Stomach (tissue), 9 donors: ENCODE data around the gene HBM. TPM values are rescaled to one million over a fixed set of nuclear protein-coding genes. Genes with fewer than 3 reads are reported as not detected.
"Not testable (repeated sequence)": the region's sequence is repeated elsewhere in the genome, so short reads cannot be mapped to it uniquely, and the experiment has no call there.

Experiments used
- DNase-seq, 2 donors: peaks; one replicate each; pipeline versions ENCODE4 v3.0.0 to v3.0.0-alpha.2; 2013 to 2019
- H3K27ac ChIP-seq, 5 donors: fragments of 200-600 bp in 4 of 5; sonication (generic) in 4 of 5; one replicate each; pipeline ENCODE4 v1.5.1; 2013 to 2019; ENCODE audit warnings: mild to moderate bottlenecking in 1 of 5, moderate library complexity in 1 of 5
- H3K27me3 ChIP-seq, 3 donors: fragments of 200-600 bp; sonication (generic); one replicate each; pipeline ENCODE4 v1.5.1; 2017 to 2019; ENCODE audit warnings: mixed run types in 1 of 3
- H3K36me3 ChIP-seq, 4 donors: fragments of 200-600 bp; sonication (generic); 1 replicate in 3 of 4; 2 replicates in 1 of 4; pipeline ENCODE4 v1.5.1; 2016 to 2019
- H3K4me1 ChIP-seq, 4 donors: fragments of 200-600 bp; sonication (generic); one replicate each; pipeline ENCODE4 v1.5.1; 2016 to 2019
- H3K4me3 ChIP-seq, 4 donors: fragments of 200-600 bp; sonication (generic) in 3 of 4; one replicate each; pipeline ENCODE4 v1.5.1; 2016 to 2019; ENCODE audit warnings: mild to moderate bottlenecking in 1 of 4
- H3K9me3 ChIP-seq, 4 donors: fragments of 200-600 bp; sonication (generic); one replicate each; pipeline ENCODE4 v1.5.1; 2016 to 2019
- CTCF ChIP-seq, 7 experiments: fragments of 450-650 bp in 4 of 7; fragments of 200-600 bp in 3 of 7; sonication (generic) in 3 of 7; IDR thresholded peaks; one replicate each; pipeline ENCODE4 v1.5.1; 2016 to 2019; ENCODE audit warnings: antibody characterized with exemption in 7 of 7, control low read depth in 2 of 7, mild to moderate bottlenecking in 1 of 7
- EP300 ChIP-seq: sonication (generic); formaldehyde crosslinking; IDR thresholded peaks from one replicate; pipeline ENCODE4 v1.6.1; 2017; ENCODE audit warnings: antibody characterized with exemption
- POLR2A ChIP-seq, 4 donors: fragments of 450-650 bp; IDR thresholded peaks; one replicate each; pipeline ENCODE4 v1.6.1; 2016; ENCODE audit warnings: antibody characterized with exemption in 4 of 4, control low read depth in 2 of 4, mild to moderate bottlenecking in 1 of 4, moderate library complexity in 1 of 4
- POLR2AphosphoS5 ChIP-seq, 3 donors: sonication (generic); formaldehyde crosslinking; IDR thresholded peaks; one replicate each; pipeline ENCODE4 v1.6.1; 2016; ENCODE audit warnings: antibody characterized with exemption in 3 of 3
- WGBS, 5 donors: extraction: QIAGEN DNeasy Blood & Tissue Kit in 3 of 5; methylation state at CpG; one replicate each; pipeline versions ENCODE4 v1.1.5 to v1.1.7; 2013 to 2018; 5-methylcytosine and 5-hydroxymethylcytosine counted together
- intact Hi-C: fragments of 100-400 bp; cut with DNase I; formaldehyde crosslinking; loops from one replicate; pipeline ENCODE4 v1.15.1; 2023; ENCODE audit warnings: low total_unique reads
- polyA plus RNA-seq, 3 donors: library from polyadenylated mRNA; stranded (reverse); fragments of 200-250 nt; gene quantifications; one replicate each; pipeline ENCODE4 v1.2.3, GENCODE V29; 2013
- total RNA-seq, 5 donors: library from RNA; depleted of rRNA; stranded (reverse); fragments of >200 nt; gene quantifications; one replicate each; pipeline versions ENCODE4 v1.1.0 to v1.2.3, GENCODE V29; 2014 to 2016
- donor health status: healthy with polysubstance abuse.
- donor health status: Bipolar disorder and iron deficiency.
- donor health status: healthy.

HBM gene
- total and polyA plus RNA-seq, 8 donors, result 10.3 TPM; not detected in 7

GRCh38 chr16:122361-122760 is 43.4 kb upstream of the HBM start:
- Histone ChIP-seq H3K27me3 (no peaks in the 10 kb centered on the region), H3K36me3 (peaks cover 5 to 49% (median 26%) of the 10 kb centered on the region in 4 donors), H3K27ac (no peak overlapping the region), H3K9me3 (no peaks in the 10 kb centered on the region), H3K4me3 (no peak overlapping the region), H3K4me1 (peaks cover 0 to 4% (median 0%) of the 10 kb centered on the region in 4 donors)
- intact Hi-C loops, result no loop called here
- no peak for DNase-seq
- WGBS, 5 donors, result 68 to 84% (median 83%) methylated on average over 1 of the region's 1 CpG
- no peak for TF ChIP-seq POLR2A (IDR thresholded peaks at IDR 0.05)
- TF ChIP-seq POLR2AphosphoS5 (IDR thresholded peaks at IDR 0.05), result no peak
- no peak for TF ChIP-seq CTCF (IDR thresholded peaks at IDR 0.05)
- no peak for TF ChIP-seq EP300

GRCh38 chr16:123558-124350 is 42.0 kb upstream of the HBM start:
- H3K4me3 ChIP-seq, H3K27me3 ChIP-seq, H3K4me1 ChIP-seq, intact Hi-C loops, H3K9me3 ChIP-seq, H3K27ac ChIP-seq, DNase-seq: not testable (repeated sequence)
- peaks cover 5 to 44% (median 25%) of the 10 kb centered on the region in 4 donors for H3K36me3 ChIP-seq
- WGBS, 5 donors, result 83 to 90% (median 87%) methylated on average over 14 to 18 of the region's 19 CpGs

- TF ChIP-seq POLR2AphosphoS5 (IDR thresholded peaks at IDR 0.05) (no peak), EP300 (no peak), CTCF (IDR thresholded peaks at IDR 0.05) (no peak), POLR2A (IDR thresholded peaks at IDR 0.05) (no peak)
- H3K27ac ChIP-seq, result no peak overlapping the region
- intact Hi-C loops, result no loop called here
- no peak overlapping the region for H3K4me3 ChIP-seq
- H3K4me1 ChIP-seq, result no peaks in the 10 kb centered on the region
- no peaks in the 10 kb centered on the region for H3K27me3 ChIP-seq
- 84 to 97% (median 90%) methylated on average over 3 of the region's 3 CpGs for WGBS, 5 donors
- H3K36me3 ChIP-seq, result peaks cover 5 to 34% (median 24%) of the 10 kb centered on the region in 4 donors
- no peak for DNase-seq
- no peaks in the 10 kb centered on the region for H3K9me3 ChIP-seq
These were observed 40.8 kb upstream of the HBM start for GRCh38 chr16:125011-125410.

GRCh38 chr16:129075-129474 is 36.7 kb upstream of the HBM start:
- H3K27ac ChIP-seq, result no peak overlapping the region
- H3K27me3 ChIP-seq, result no peaks in the 10 kb centered on the region
- H3K36me3 ChIP-seq, result peaks cover 0 to 13% (median 10%) of the 10 kb centered on the region in 4 donors
- no peak for TF ChIP-seq CTCF (IDR thresholded peaks at IDR 0.05)
- no peak for TF ChIP-seq EP300
- no peak for TF ChIP-seq POLR2AphosphoS5 (IDR thresholded peaks at IDR 0.05)
- H3K4me1 ChIP-seq, result no peaks in the 10 kb centered on the region
- 80 to 94% (median 89%) methylated on average over 2 of the region's 2 CpGs for WGBS, 5 donors
- intact Hi-C loops, result no loop called here
- H3K9me3 ChIP-seq, result no peaks in the 10 kb centered on the region
- H3K4me3 ChIP-seq, result no peak overlapping the region
- no peak for DNase-seq

GRCh38 chr16:130533-131173 is 35.1 kb upstream of the HBM start:
- peaks cover 0 to 4% (median 0%) of the 10 kb centered on the region in 4 donors for H3K36me3 ChIP-seq
- H3K27me3 ChIP-seq, result no peaks in the 10 kb centered on the region
- H3K27ac ChIP-seq, result no peak overlapping the region
- TF ChIP-seq POLR2AphosphoS5 (IDR thresholded peaks at IDR 0.05) (no peak), POLR2A (IDR thresholded peaks at IDR 0.05) (no peak), CTCF (IDR thresholded peaks at IDR 0.05) (no peak), EP300 (no peak)
- no peak for DNase-seq
- intact Hi-C loops, result no loop called here
- H3K4me3 ChIP-seq, result no peak overlapping the region
- no peaks in the 10 kb centered on the region for H3K9me3 ChIP-seq
- 85 to 91% (median 89%) methylated on average over 15 of the region's 15 CpGs for WGBS, 5 donors
- peaks cover 0 to 4% (median under 1%) of the 10 kb centered on the region in 4 donors for H3K4me1 ChIP-seq
